Caco-2 (cell line): ENCODE data around the gene AFTPH. TPM values are rescaled to one million over a fixed set of nuclear protein-coding genes. Genes with fewer than 3 reads are reported as not detected.

ENCODE experiments used
- BruUV-seq: library from RNA; stranded (reverse); fragments of 400-500 nt; replicated peaks from 2 replicates; lab custom pipeline; 2021; lab: Mats Ljungman, UMichigan
- CTCF ChIA-PET: fragments of 300-600 bp; sonication (Branson Sonifier 250); formaldehyde crosslinking; loops from one replicate; lab custom pipeline; 2022; ENCODE audit warnings: antibody characterized with exemption; lab: Charles Lee
- POLR2A ChIA-PET: fragments of 300-600 bp; sonication (Branson Sonifier 250); formaldehyde crosslinking; loops from one replicate; lab custom pipeline; 2022; ENCODE audit warnings: antibody characterized with exemption; lab: Charles Lee
- DNase-seq, 2 experiments: peaks; one replicate each; pipeline versions ENCODE4 v3.0.0 to v3.0.0-alpha.2; 2020 to 2022
- H3K27me3 ChIP-seq: replicated peaks from 2 replicates; pipeline ENCODE4 v1.6.0; 2011; ENCODE audit warnings: low read length; ENCODE audit not compliant: control insufficient read depth, insufficient read depth
- H3K36me3 ChIP-seq: 2 replicates; pipeline ENCODE4 v1.5.1; 2011; ENCODE audit warnings: low read length; ENCODE audit not compliant: control insufficient read depth, insufficient read depth
- H3K4me1 ChIP-seq: fragments of 250-450 bp; sonication (Bioruptor Pico); 2 replicates; pipeline ENCODE4 v1.5.1; 2020; ENCODE audit warnings: mild to moderate bottlenecking
- H3K4me3 ChIP-seq: 2 replicates; pipeline ENCODE4 v1.5.1; 2011; ENCODE audit warnings: low read depth, mild to moderate bottlenecking, control low read depth, low read length
- H3K9me3 ChIP-seq: fragments of 250-450 bp; sonication (Bioruptor Pico); 2 replicates; pipeline ENCODE4 v1.5.1; 2020; ENCODE audit warnings: mild to moderate bottlenecking, moderate library complexity
- H3K27ac Mint-ChIP-seq: one replicate; pipeline ENCODE4 v1.8.0; 2022; ENCODE audit warnings: mixed read lengths; ENCODE audit not compliant: unreplicated experiment
- H3K27me3 Mint-ChIP-seq: one replicate; pipeline ENCODE4 v1.8.0; 2022; ENCODE audit warnings: mixed read lengths; ENCODE audit not compliant: insufficient read depth, unreplicated experiment
- H3K36me3 Mint-ChIP-seq: one replicate; pipeline ENCODE4 v1.8.0; 2022; ENCODE audit warnings: mild to moderate bottlenecking, mixed read lengths; ENCODE audit not compliant: insufficient read depth, unreplicated experiment
- H3K4me1 Mint-ChIP-seq: one replicate; pipeline ENCODE4 v1.8.0; 2022; ENCODE audit warnings: low read depth, mixed read lengths; ENCODE audit not compliant: unreplicated experiment
- H3K4me3 Mint-ChIP-seq: one replicate; pipeline ENCODE4 v1.8.0; 2022; ENCODE audit warnings: mild to moderate bottlenecking, moderate library complexity, mixed read lengths; ENCODE audit not compliant: unreplicated experiment
- H3K9me3 Mint-ChIP-seq: one replicate; pipeline ENCODE4 v1.8.0; 2022; ENCODE audit warnings: mixed read lengths; ENCODE audit not compliant: unreplicated experiment
- intact Hi-C: fragments of 100-400 bp; cut with micrococcal nuclease; formaldehyde crosslinking; loops from one replicate; pipeline ENCODE4 v1.10.0; 2022; ENCODE audit not compliant: unreplicated experiment
- total RNA-seq: library from RNA; stranded (reverse); gene quantifications from 2 replicates; pipeline ENCODE4 v1.2.3, GENCODE V29; 2022
- TF ChIP-seq, protein P1 (sequence below), 2 experiments: fragments of 200-600 bp in 1 of 2; IDR thresholded peaks; 1 replicate in 1 of 2; 2 replicates in 1 of 2; pipeline versions ENCODE4 v1.5.1 to v1.8.0; 2011 to 2022; ENCODE audit warnings: antibody characterized with exemption in 1 of 2, control low read depth in 1 of 2, inconsistent platforms in 1 of 2, low read depth in 1 of 2, low read length in 1 of 2, mild to moderate bottlenecking in 1 of 2, moderate library complexity in 1 of 2; ENCODE audit not compliant: insufficient read depth in 1 of 2, severe bottlenecking in 1 of 2, unreplicated experiment in 1 of 2

AFTPH gene
- total RNA-seq, 1 experiment from 2014 or later, result 30.1 TPM

DNA sequence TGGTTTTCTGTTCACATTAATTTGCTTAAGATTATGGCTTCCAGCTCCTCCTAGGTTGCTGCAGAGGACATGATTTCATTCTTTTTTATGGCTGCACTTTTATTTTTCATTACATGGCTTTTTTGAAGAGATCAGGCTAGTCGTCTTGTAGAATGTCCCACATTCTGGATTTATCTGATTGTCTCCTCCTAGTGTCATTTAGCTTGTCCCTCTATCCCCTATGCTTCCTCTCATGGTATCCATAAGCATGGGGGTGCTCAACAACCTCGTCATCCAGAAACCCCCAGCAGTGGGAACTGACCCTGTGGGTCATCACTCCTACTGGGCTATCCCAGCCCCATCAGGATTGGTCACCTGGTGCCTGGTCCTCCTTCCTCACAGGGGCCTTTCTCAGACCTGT lies 80.0 kb downstream of the AFTPH start:
- TF ChIP-seq, protein P1, sequence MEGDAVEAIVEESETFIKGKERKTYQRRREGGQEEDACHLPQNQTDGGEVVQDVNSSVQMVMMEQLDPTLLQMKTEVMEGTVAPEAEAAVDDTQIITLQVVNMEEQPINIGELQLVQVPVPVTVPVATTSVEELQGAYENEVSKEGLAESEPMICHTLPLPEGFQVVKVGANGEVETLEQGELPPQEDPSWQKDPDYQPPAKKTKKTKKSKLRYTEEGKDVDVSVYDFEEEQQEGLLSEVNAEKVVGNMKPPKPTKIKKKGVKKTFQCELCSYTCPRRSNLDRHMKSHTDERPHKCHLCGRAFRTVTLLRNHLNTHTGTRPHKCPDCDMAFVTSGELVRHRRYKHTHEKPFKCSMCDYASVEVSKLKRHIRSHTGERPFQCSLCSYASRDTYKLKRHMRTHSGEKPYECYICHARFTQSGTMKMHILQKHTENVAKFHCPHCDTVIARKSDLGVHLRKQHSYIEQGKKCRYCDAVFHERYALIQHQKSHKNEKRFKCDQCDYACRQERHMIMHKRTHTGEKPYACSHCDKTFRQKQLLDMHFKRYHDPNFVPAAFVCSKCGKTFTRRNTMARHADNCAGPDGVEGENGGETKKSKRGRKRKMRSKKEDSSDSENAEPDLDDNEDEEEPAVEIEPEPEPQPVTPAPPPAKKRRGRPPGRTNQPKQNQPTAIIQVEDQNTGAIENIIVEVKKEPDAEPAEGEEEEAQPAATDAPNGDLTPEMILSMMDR (IDR thresholded peaks at IDR 0.05; ENCODE audit: insufficient read depth in 1 of 2, low read depth in 1 of 2, low read length in 1 of 2, severe bottlenecking in 1 of 2, unreplicated experiment in 1 of 2), result no peak
- H3K27me3 Mint-ChIP-seq, result no peaks in the 10 kb centered on the region
- no peak overlapping the region for H3K27ac Mint-ChIP-seq
- Histone ChIP-seq H3K4me1 (peaks cover 28% of the 10 kb centered on the region), H3K27me3 (no peaks in the 10 kb centered on the region), H3K9me3 (no peaks in the 10 kb centered on the region), H3K36me3 (no peaks in the 10 kb centered on the region), H3K4me3 (no peak overlapping the region)
- no peaks in the 10 kb centered on the region for H3K36me3 Mint-ChIP-seq
- peaks cover 15% of the 10 kb centered on the region for H3K9me3 Mint-ChIP-seq
- no TSS peak for BruUV-seq
- no peak for DNase-seq
- peaks cover 22% of the 10 kb centered on the region for H3K4me1 Mint-ChIP-seq
- no peak overlapping the region for H3K4me3 Mint-ChIP-seq
- intact Hi-C loops, result no loop called here
- CTCF ChIA-PET, result no interaction called here
- POLR2A ChIA-PET, result no interaction called here

DNA sequence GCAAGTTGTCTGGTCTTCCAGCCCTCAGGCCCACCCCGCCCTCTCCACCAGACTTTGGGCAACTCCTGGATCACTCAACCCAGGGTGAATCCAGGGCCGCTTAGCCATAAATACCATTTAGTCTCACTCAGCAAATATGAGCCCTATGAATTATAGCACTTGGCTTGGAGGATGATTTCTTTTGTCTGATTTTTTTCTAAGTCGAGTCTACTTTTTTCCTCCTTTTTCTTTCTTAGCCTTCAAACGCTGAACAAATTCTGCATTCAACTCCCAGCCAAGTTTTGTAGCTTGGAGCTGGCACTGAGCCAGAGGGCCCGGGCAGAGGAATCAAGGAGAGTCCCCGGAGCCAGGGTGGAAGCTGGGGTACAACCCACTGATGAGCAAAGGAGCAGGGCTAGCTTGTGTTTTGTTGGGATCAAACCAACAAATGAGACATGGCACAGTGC lies 80.9 kb downstream of the AFTPH start:
- CTCF ChIA-PET, result interaction anchor here (1.2 kb wide), 1 partner anchor 12 kb away, joined by 3 read pairs; no protein-coding TSS in a partner anchor
- H3K4me1 Mint-ChIP-seq, result peaks cover 22% of the 10 kb centered on the region

DNA sequence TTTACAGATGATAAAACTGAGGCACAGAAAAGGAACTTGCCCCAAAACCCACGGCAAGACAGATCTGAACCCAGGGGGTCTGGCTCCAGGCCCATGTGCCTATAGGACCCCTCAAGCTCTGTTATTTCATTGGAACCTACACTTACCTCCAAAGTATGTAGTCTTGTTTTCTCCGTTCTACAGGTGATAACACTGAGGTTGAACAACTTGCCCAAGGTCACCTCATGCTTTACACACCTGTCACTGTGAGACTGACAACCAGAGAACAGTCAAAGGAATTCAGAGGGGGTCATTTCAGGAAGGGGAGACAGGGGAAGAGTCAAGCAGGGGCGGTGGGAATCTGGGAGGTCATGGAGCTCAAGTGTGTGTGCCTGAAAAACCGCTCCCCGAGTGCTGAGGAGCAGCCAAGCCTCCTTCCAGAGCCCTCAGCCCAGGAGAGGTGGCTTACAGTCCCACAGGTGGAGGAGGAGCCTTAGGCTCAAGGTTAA lies 81.9 kb downstream of the AFTPH start:
- BruUV-seq, result no TSS peak
- CTCF ChIA-PET, result interaction anchor here (1.2 to 2.6 kb wide), 2 partner anchors 11 to 19 kb away, joined by 3 to 11 read pairs; no protein-coding TSS in a partner anchor
- no peaks in the 10 kb centered on the region for H3K27me3 ChIP-seq
- Mint-ChIP-seq H3K9me3 (peaks cover 15% of the 10 kb centered on the region), H3K27ac (no peak overlapping the region), H3K36me3 (no peaks in the 10 kb centered on the region), H3K27me3 (no peaks in the 10 kb centered on the region), H3K4me1 (peaks cover 20% of the 10 kb centered on the region), H3K4me3 (peak overlapping the region; percentile 41)
- TF ChIP-seq, protein P1 (IDR thresholded peaks at IDR 0.05; ENCODE audit: insufficient read depth in 1 of 2, low read depth in 1 of 2, low read length in 1 of 2, severe bottlenecking in 1 of 2, unreplicated experiment in 1 of 2), result no peak
- no peak for DNase-seq
- no peak overlapping the region for H3K4me3 ChIP-seq
- POLR2A ChIA-PET, result no interaction called here
- intact Hi-C loops, result no loop called here
- H3K9me3 ChIP-seq, result no peaks in the 10 kb centered on the region
- peaks cover 25% of the 10 kb centered on the region for H3K4me1 ChIP-seq
- no peaks in the 10 kb centered on the region for H3K36me3 ChIP-seq

More for the DNA sequence above, 80.9 kb downstream of the AFTPH start:
- H3K27me3 ChIP-seq, result no peaks in the 10 kb centered on the region
- no peaks in the 10 kb centered on the region for H3K9me3 ChIP-seq
- POLR2A ChIA-PET, result no interaction called here
- no TSS peak for BruUV-seq
- H3K36me3 Mint-ChIP-seq, result no peaks in the 10 kb centered on the region
- TF ChIP-seq, protein P1 (IDR thresholded peaks at IDR 0.05; ENCODE audit: insufficient read depth in 1 of 2, low read depth in 1 of 2, low read length in 1 of 2, severe bottlenecking in 1 of 2, unreplicated experiment in 1 of 2), result no peak
- peaks cover 28% of the 10 kb centered on the region for H3K4me1 ChIP-seq
- no peak for DNase-seq
- H3K27me3 Mint-ChIP-seq, result no peaks in the 10 kb centered on the region
- no peaks in the 10 kb centered on the region for H3K36me3 ChIP-seq
- intact Hi-C loops, result no loop called here
- H3K4me3 ChIP-seq, result no peak overlapping the region
- H3K9me3 Mint-ChIP-seq, result peaks cover 15% of the 10 kb centered on the region
- no peak overlapping the region for H3K4me3 Mint-ChIP-seq
- H3K27ac Mint-ChIP-seq, result no peak overlapping the region
